HCT116 (cell line): ENCODE data around the gene SPTBN1.

Source experiments
- CTCF ChIP-seq, 3 experiments: fragments of 200-600 bp in 1 of 3; sonication (generic) in 1 of 3; IDR thresholded peaks in 2 of 3; conservative IDR thresholded peaks in 1 of 3; 2 replicates each; pipeline ENCODE4 v1.5.1; 2012 to 2017; ENCODE audit warnings: low read depth in 2 of 3, low read length in 2 of 3, antibody characterized with exemption in 1 of 3, borderline replicate concordance in 1 of 3, control low read depth in 1 of 3, mild to moderate bottlenecking in 1 of 3, mixed read lengths in 1 of 3, mixed run types in 1 of 3, moderate library complexity in 1 of 3; ENCODE audit not compliant: insufficient read depth in 1 of 3
- EZH2 ChIP-seq: fragments of 200-600 bp; sonication (generic); IDR thresholded peaks from 2 replicates; pipeline ENCODE4 v1.6.1; 2017; ENCODE audit warnings: antibody characterized with exemption, mixed run types
- EZH2phosphoT487 ChIP-seq: fragments of 200-600 bp; IDR thresholded peaks from 2 replicates; pipeline ENCODE4 v1.6.1; 2018; ENCODE audit warnings: antibody characterized with exemption, borderline replicate concordance
- FOSL1 ChIP-seq: IDR thresholded peaks from 2 replicates; pipeline ENCODE4 v1.6.1; 2012; ENCODE audit warnings: low read depth
- JUND ChIP-seq: IDR thresholded peaks from 2 replicates; pipeline ENCODE4 v1.6.1; 2012
- MAX ChIP-seq: IDR thresholded peaks from 2 replicates; pipeline ENCODE4 v1.6.1; 2012
- POLR2A ChIP-seq: IDR thresholded peaks from 2 replicates; pipeline ENCODE4 v1.7.0; 2011; ENCODE audit warnings: borderline replicate concordance; ENCODE audit not compliant: insufficient read depth, insufficient read length; ENCODE audit errors: extremely low read depth
- POLR2AphosphoS5 ChIP-seq: IDR thresholded peaks from 2 replicates; pipeline ENCODE4 v1.6.1; 2011; ENCODE audit warnings: mild to moderate bottlenecking, low read depth, low read length, moderate library complexity
- YY1 ChIP-seq: IDR thresholded peaks from 2 replicates; pipeline ENCODE4 v1.6.1; 2011; ENCODE audit warnings: low read length, low read depth, moderate library complexity, mild to moderate bottlenecking; ENCODE audit not compliant: insufficient replicate concordance; ENCODE audit errors: extremely low read depth
- ZFX ChIP-seq: fragments of 450-650 bp; IDR thresholded peaks from 2 replicates; pipeline ENCODE4 v1.6.1; 2017
- TF ChIP-seq, protein P1 (sequence below): IDR thresholded peaks from 2 replicates; pipeline ENCODE4 v1.6.1; 2012

GRCh38 chr2:54671875-54672589, 215.9 kb downstream of the SPTBN1 start:
- TF ChIP-seq JUND = no peak
- TF ChIP-seq CTCF (IDR thresholded peaks at IDR 0.05 in 2 of 3, conservative IDR thresholded peaks at IDR 0.05 in 1 of 3; ENCODE audit: borderline replicate concordance in 1 of 3, insufficient read depth in 1 of 3, low read depth in 2 of 3, low read length in 2 of 3) = no peak
- TF ChIP-seq EZH2phosphoT487 = no peak
- no peak for TF ChIP-seq ZFX
- TF ChIP-seq, protein P1, sequence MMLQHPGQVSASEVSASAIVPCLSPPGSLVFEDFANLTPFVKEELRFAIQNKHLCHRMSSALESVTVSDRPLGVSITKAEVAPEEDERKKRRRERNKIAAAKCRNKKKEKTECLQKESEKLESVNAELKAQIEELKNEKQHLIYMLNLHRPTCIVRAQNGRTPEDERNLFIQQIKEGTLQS = no peak
- no peak for TF ChIP-seq POLR2AphosphoS5
- TF ChIP-seq YY1 = no peak
- TF ChIP-seq FOSL1 = no peak
- no peak for TF ChIP-seq MAX
- no peak for TF ChIP-seq POLR2A
- TF ChIP-seq EZH2 = no peak
